ENCODE data around the gene RFLNA.

Gene RFLNA

GRCh38 chr12:124336184-124336437, 41.2 kb downstream of the RFLNA start:
- 89 to 94% methylated on average over 10 to 12 of the region's 12 CpGs for WGBS, 2 experiments
- H3K4me1 ChIP-seq (ENCODE audit: control insufficient read depth, insufficient read depth, low read length): peaks cover 17% of the 10 kb centered on the region
- H3K27me3 ChIP-seq (ENCODE audit: control insufficient read depth, insufficient read depth, low read length, poor library complexity, severe bottlenecking): no peaks in the 10 kb centered on the region
- no peaks in the 10 kb centered on the region for H3K9me3 ChIP-seq (ENCODE audit: control insufficient read depth, low read length)
- H3K4me3 ChIP-seq (ENCODE audit: insufficient read depth, low read depth, low read length): no peak overlapping the region
- peaks cover 23% of the 10 kb centered on the region for H3K36me3 ChIP-seq (ENCODE audit: control insufficient read depth, insufficient read depth, low read length)
- no peak overlapping the region for H3K27ac ChIP-seq (ENCODE audit: insufficient read depth, low read depth, low read length, poor library complexity, severe bottlenecking)

GRCh38 chr12:124336742-124337520, 42.0 kb downstream of the RFLNA start:
- Histone ChIP-seq H3K4me3 (ENCODE audit: insufficient read depth, low read depth, low read length) (no peak overlapping the region), H3K9me3 (ENCODE audit: control insufficient read depth, low read length) (no peaks in the 10 kb centered on the region), H3K27me3 (ENCODE audit: control insufficient read depth, insufficient read depth, low read length, poor library complexity, severe bottlenecking) (no peaks in the 10 kb centered on the region), H3K4me1 (ENCODE audit: control insufficient read depth, insufficient read depth, low read length) (peaks cover 17% of the 10 kb centered on the region), H3K27ac (ENCODE audit: insufficient read depth, low read depth, low read length, poor library complexity, severe bottlenecking) (no peak overlapping the region), H3K36me3 (ENCODE audit: control insufficient read depth, insufficient read depth, low read length) (peaks cover 19% of the 10 kb centered on the region)
- 96% methylated on average over 39 to 40 of the region's 40 CpGs for WGBS, 2 experiments

- Histone ChIP-seq H3K27ac (ENCODE audit: insufficient read depth, low read depth, low read length, poor library complexity, severe bottlenecking) (no peak overlapping the region), H3K36me3 (ENCODE audit: control insufficient read depth, insufficient read depth, low read length) (peaks cover 15% of the 10 kb centered on the region)
Measured at GRCh38 chr12:124337622-124338021, 42.7 kb downstream of the RFLNA start.

GRCh38 chr12:124338448-124338847, 43.6 kb downstream of the RFLNA start:
- Histone ChIP-seq H3K36me3 (ENCODE audit: control insufficient read depth, insufficient read depth, low read length) (peaks cover 14% of the 10 kb centered on the region), H3K27ac (ENCODE audit: insufficient read depth, low read depth, low read length, poor library complexity, severe bottlenecking) (no peak overlapping the region), H3K4me3 (ENCODE audit: insufficient read depth, low read depth, low read length) (no peak overlapping the region), H3K27me3 (ENCODE audit: control insufficient read depth, insufficient read depth, low read length, poor library complexity, severe bottlenecking) (no peaks in the 10 kb centered on the region), H3K9me3 (ENCODE audit: control insufficient read depth, low read length) (no peaks in the 10 kb centered on the region), H3K4me1 (ENCODE audit: control insufficient read depth, insufficient read depth, low read length) (peaks cover 17% of the 10 kb centered on the region)
- WGBS, 2 experiments: 93 to 95% methylated on average over 5 to 6 of the region's 6 CpGs

More at GRCh38 chr12:124337622-124338021, 42.7 kb downstream of the RFLNA start:
- Histone ChIP-seq H3K9me3 (ENCODE audit: control insufficient read depth, low read length) (no peaks in the 10 kb centered on the region), H3K4me1 (ENCODE audit: control insufficient read depth, insufficient read depth, low read length) (peaks cover 17% of the 10 kb centered on the region), H3K4me3 (ENCODE audit: insufficient read depth, low read depth, low read length) (no peak overlapping the region), H3K27me3 (ENCODE audit: control insufficient read depth, insufficient read depth, low read length, poor library complexity, severe bottlenecking) (no peaks in the 10 kb centered on the region)
- 91 to 92% methylated on average over 14 of the region's 14 CpGs for WGBS, 2 experiments

GRCh38 chr12:124338876-124339603, 44.1 kb downstream of the RFLNA start:
- no peaks in the 10 kb centered on the region for H3K9me3 ChIP-seq (ENCODE audit: control insufficient read depth, low read length)
- H3K36me3 ChIP-seq (ENCODE audit: control insufficient read depth, insufficient read depth, low read length): peaks cover 10% of the 10 kb centered on the region
- no peak overlapping the region for H3K27ac ChIP-seq (ENCODE audit: insufficient read depth, low read depth, low read length, poor library complexity, severe bottlenecking)
- peaks cover 17% of the 10 kb centered on the region for H3K4me1 ChIP-seq (ENCODE audit: control insufficient read depth, insufficient read depth, low read length)
- 89 to 95% methylated on average over 3 of the region's 3 CpGs for WGBS, 2 experiments
- no peaks in the 10 kb centered on the region for H3K27me3 ChIP-seq (ENCODE audit: control insufficient read depth, insufficient read depth, low read length, poor library complexity, severe bottlenecking)
- no peak overlapping the region for H3K4me3 ChIP-seq (ENCODE audit: insufficient read depth, low read depth, low read length)

- H3K4me1 ChIP-seq (ENCODE audit: control insufficient read depth, insufficient read depth, low read length): peaks cover 12% of the 10 kb centered on the region
- peaks cover 10% of the 10 kb centered on the region for H3K36me3 ChIP-seq (ENCODE audit: control insufficient read depth, insufficient read depth, low read length)
- H3K27me3 ChIP-seq (ENCODE audit: control insufficient read depth, insufficient read depth, low read length, poor library complexity, severe bottlenecking): no peaks in the 10 kb centered on the region
- H3K27ac ChIP-seq (ENCODE audit: insufficient read depth, low read depth, low read length, poor library complexity, severe bottlenecking): no peak overlapping the region
- WGBS, 2 experiments: 95% methylated on average over 42 of the region's 42 CpGs
- H3K4me3 ChIP-seq (ENCODE audit: insufficient read depth, low read depth, low read length): no peak overlapping the region
- H3K9me3 ChIP-seq (ENCODE audit: control insufficient read depth, low read length): no peaks in the 10 kb centered on the region
Measured at GRCh38 chr12:124340080-124340900, 45.4 kb downstream of the RFLNA start.

- peaks cover 4% of the 10 kb centered on the region for H3K4me1 ChIP-seq (ENCODE audit: control insufficient read depth, insufficient read depth, low read length)
- H3K9me3 ChIP-seq (ENCODE audit: control insufficient read depth, low read length): no peaks in the 10 kb centered on the region
- H3K36me3 ChIP-seq (ENCODE audit: control insufficient read depth, insufficient read depth, low read length): peaks cover 10% of the 10 kb centered on the region
- WGBS, 2 experiments: 97 to 99% methylated on average over 27 of the region's 27 CpGs
- no peak overlapping the region for H3K4me3 ChIP-seq (ENCODE audit: insufficient read depth, low read depth, low read length)
- H3K27me3 ChIP-seq (ENCODE audit: control insufficient read depth, insufficient read depth, low read length, poor library complexity, severe bottlenecking): no peaks in the 10 kb centered on the region
- H3K27ac ChIP-seq (ENCODE audit: insufficient read depth, low read depth, low read length, poor library complexity, severe bottlenecking): no peak overlapping the region
Measured at GRCh38 chr12:124341645-124342069, 46.8 kb downstream of the RFLNA start.

- Histone ChIP-seq H3K4me3 (ENCODE audit: insufficient read depth, low read depth, low read length) (no peak overlapping the region), H3K4me1 (ENCODE audit: control insufficient read depth, insufficient read depth, low read length) (peaks cover 4% of the 10 kb centered on the region), H3K27ac (ENCODE audit: insufficient read depth, low read depth, low read length, poor library complexity, severe bottlenecking) (no peak overlapping the region), H3K9me3 (ENCODE audit: control insufficient read depth, low read length) (no peaks in the 10 kb centered on the region), H3K36me3 (ENCODE audit: control insufficient read depth, insufficient read depth, low read length) (peaks cover 10% of the 10 kb centered on the region), H3K27me3 (ENCODE audit: control insufficient read depth, insufficient read depth, low read length, poor library complexity, severe bottlenecking) (no peaks in the 10 kb centered on the region)
- 85 to 90% methylated on average over 9 of the region's 9 CpGs for WGBS, 2 experiments
Measured at GRCh38 chr12:124344022-124344421, 49.1 kb downstream of the RFLNA start.

GRCh38 chr12:124344526-124344925, 49.6 kb downstream of the RFLNA start:
- H3K9me3 ChIP-seq (ENCODE audit: control insufficient read depth, low read length): no peaks in the 10 kb centered on the region
- H3K4me3 ChIP-seq (ENCODE audit: insufficient read depth, low read depth, low read length): no peak overlapping the region
- peaks cover 10% of the 10 kb centered on the region for H3K36me3 ChIP-seq (ENCODE audit: control insufficient read depth, insufficient read depth, low read length)
- H3K27ac ChIP-seq (ENCODE audit: insufficient read depth, low read depth, low read length, poor library complexity, severe bottlenecking): no peak overlapping the region
- no peaks in the 10 kb centered on the region for H3K27me3 ChIP-seq (ENCODE audit: control insufficient read depth, insufficient read depth, low read length, poor library complexity, severe bottlenecking)
- WGBS, 2 experiments: 96 to 97% methylated on average over 38 of the region's 38 CpGs
- peaks cover 4% of the 10 kb centered on the region for H3K4me1 ChIP-seq (ENCODE audit: control insufficient read depth, insufficient read depth, low read length)

GRCh38 chr12:124345795-124346194, 50.9 kb downstream of the RFLNA start:
- WGBS, 2 experiments: 95 to 97% methylated on average over 13 of the region's 13 CpGs
- peaks cover 10% of the 10 kb centered on the region for H3K36me3 ChIP-seq (ENCODE audit: control insufficient read depth, insufficient read depth, low read length)

More at GRCh38 chr12:124345795-124346194, 50.9 kb downstream of the RFLNA start:
- Histone ChIP-seq H3K27ac (ENCODE audit: insufficient read depth, low read depth, low read length, poor library complexity, severe bottlenecking) (no peak overlapping the region), H3K27me3 (ENCODE audit: control insufficient read depth, insufficient read depth, low read length, poor library complexity, severe bottlenecking) (no peaks in the 10 kb centered on the region), H3K9me3 (ENCODE audit: control insufficient read depth, low read length) (no peaks in the 10 kb centered on the region), H3K4me1 (ENCODE audit: control insufficient read depth, insufficient read depth, low read length) (peaks cover 4% of the 10 kb centered on the region), H3K4me3 (ENCODE audit: insufficient read depth, low read depth, low read length) (no peak overlapping the region)

Data from ectodermal cell (in vitro differentiated cells).